Right lobe of liver (tissue), 4 donors: ENCODE data around the gene GIPC2.

Experiments
- POLR2A ChIP-seq: fragments of 450-650 bp; IDR thresholded peaks from one replicate; pipeline ENCODE4 v1.6.1; 2017; ENCODE audit warnings: antibody characterized with exemption, mild to moderate bottlenecking
- TF ChIP-seq, protein P1 (sequence below), 4 donors: fragments of 200-600 bp in 3 of 4; fragments of 450-650 bp in 1 of 4; IDR thresholded peaks; one replicate each; pipeline versions ENCODE4 v1.5.1 to v1.8.0; 2016 to 2022; ENCODE audit warnings: antibody characterized with exemption in 4 of 4, mild to moderate bottlenecking in 2 of 4
- donor health status: DM: no; HTN: no; CAD: no.
- donor health status: DM: no; HTN: no; CAD: no.
- donor health status: DM: no; HTN: yes; CAD: no.

DNA sequence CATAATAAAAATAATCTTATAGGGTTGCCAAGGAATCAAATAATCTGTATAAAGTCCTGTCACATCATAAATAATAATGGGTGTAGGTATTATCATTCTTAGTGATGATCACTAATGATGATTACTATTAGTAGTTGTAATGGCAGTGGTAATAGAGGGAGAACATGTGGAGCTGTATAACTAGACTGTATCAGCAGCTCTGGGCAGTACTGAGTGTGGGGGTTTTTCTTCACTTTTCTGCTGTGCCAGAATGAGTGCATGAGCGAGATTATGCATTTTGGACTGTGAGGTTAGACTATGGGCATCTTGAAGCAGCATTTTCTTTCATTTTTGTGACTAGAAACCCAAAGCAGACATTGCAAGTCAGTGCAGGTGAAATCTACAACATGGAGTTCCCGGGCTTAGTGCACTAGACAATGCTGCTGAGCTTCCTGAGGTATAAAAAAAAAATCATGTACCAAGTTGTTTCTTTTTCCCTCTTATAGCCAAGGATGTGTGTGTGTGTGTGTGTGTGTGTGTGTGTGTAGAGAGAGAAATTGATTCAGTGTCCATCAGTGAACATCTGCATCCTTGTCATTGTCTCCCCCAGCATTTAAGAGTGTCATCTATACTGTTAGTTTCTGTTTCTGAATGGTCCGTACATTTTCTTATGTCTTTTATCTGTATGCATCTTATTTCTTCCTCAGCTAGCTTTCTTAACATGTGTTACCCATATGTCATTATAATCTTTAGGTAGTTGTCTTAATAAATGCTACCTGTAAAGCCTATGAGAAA is 86.6 kb downstream of the GIPC2 start:
- TF ChIP-seq, protein P1, sequence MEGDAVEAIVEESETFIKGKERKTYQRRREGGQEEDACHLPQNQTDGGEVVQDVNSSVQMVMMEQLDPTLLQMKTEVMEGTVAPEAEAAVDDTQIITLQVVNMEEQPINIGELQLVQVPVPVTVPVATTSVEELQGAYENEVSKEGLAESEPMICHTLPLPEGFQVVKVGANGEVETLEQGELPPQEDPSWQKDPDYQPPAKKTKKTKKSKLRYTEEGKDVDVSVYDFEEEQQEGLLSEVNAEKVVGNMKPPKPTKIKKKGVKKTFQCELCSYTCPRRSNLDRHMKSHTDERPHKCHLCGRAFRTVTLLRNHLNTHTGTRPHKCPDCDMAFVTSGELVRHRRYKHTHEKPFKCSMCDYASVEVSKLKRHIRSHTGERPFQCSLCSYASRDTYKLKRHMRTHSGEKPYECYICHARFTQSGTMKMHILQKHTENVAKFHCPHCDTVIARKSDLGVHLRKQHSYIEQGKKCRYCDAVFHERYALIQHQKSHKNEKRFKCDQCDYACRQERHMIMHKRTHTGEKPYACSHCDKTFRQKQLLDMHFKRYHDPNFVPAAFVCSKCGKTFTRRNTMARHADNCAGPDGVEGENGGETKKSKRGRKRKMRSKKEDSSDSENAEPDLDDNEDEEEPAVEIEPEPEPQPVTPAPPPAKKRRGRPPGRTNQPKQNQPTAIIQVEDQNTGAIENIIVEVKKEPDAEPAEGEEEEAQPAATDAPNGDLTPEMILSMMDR (IDR thresholded peaks at IDR 0.05) = no peak
- TF ChIP-seq POLR2A = no peak
